ENCODE data around the gene ANO1. TPM values are rescaled to one million over a fixed set of nuclear protein-coding genes. Genes with fewer than 3 reads are reported as not detected.

The ANO1 gene
- polyA plus RNA-seq, 1 of the 3 experiments (the other 2 are of a cell fraction), result not detected

DNA sequence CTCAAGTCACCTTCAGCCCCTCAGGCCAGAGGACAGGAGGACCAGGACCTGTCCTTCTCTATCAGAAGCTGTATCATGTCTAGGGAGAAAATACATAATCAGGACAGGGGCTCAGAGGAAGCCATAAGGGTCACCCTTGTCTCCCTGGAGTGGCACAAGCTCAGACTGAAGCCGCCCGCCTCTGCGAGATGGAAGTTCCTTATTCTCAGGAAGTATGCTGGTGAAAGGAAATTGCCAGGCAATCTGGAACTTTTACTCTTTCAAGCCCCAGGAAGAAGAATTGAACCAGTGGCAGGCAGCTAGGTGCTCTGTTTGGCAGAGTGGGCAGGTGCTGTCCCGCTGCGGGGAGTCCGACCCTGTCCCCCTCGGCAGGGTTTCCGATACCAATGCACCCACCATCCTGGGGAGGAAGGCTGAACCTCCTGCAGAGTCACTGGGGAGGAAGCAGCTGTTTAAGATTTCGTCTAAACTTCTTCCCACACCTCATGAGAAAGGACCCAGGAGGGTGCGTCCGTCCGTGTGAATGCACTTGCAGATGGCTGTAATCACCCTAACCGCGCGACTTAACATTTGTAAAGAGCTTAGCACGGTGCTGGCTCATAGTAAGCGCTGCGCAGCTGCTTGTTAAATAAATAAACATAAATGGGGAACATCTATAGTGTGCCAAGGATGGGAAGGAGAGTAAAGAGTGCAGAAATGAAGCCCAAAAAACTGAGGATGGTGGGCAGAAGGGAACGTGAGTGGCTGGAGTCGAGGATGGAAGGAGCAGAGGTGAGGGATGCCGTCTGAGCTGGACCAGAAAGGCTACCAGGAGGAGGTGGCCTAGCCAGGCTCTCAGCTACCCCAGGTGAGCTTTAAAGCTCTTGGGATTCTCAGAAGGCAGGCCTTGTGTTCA is 5.0 kb upstream of the ANO1 start:
- no peak for DNase-seq
- H4K20me1 ChIP-seq (ENCODE audit: insufficient read depth), result no peaks in the 10 kb centered on the region
- H3F3A ChIP-seq (replicated peaks; ENCODE audit: insufficient read depth), result no peaks in the 10 kb centered on the region
- H3K9me2 ChIP-seq, result no peaks in the 10 kb centered on the region
- no peaks in the 10 kb centered on the region for H3K36me3 ChIP-seq (replicated peaks in 1 of 2; ENCODE audit: control insufficient read depth in 1 of 2, insufficient read depth in 2 of 2, low read length in 1 of 2)
- 56% methylated on average over 17 of the region's 21 CpGs for WGBS (ENCODE audit: low lambda C conversion rate)
- CTCF ChIA-PET, result interaction anchor here (1.6 kb wide), 1 partner anchor 163 kb away, joined by 5 read pairs; no protein-coding TSS in a partner anchor
- H2AFZ ChIP-seq (ENCODE audit: low read depth), result no peak overlapping the region
- H3K27me3 ChIP-seq (ENCODE audit: insufficient read depth), result peaks cover 8% of the 10 kb centered on the region; the same call in 1 of the 2 replicates
- no peaks in the 10 kb centered on the region for H3K79me2 ChIP-seq (ENCODE audit: insufficient read depth)
- no peak overlapping the region for H3K4me2 ChIP-seq
- POLR2A ChIA-PET, result no interaction called here
- no peak overlapping the region for H3K4me3 ChIP-seq (ENCODE audit: low read depth in 2 of 2, low read length in 1 of 2)
- TF ChIP-seq, protein P1, sequence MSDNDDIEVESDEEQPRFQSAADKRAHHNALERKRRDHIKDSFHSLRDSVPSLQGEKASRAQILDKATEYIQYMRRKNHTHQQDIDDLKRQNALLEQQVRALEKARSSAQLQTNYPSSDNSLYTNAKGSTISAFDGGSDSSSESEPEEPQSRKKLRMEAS (IDR thresholded peaks at IDR 0.05; ENCODE audit: low read depth), result no peak
- no peak for TF ChIP-seq YY1 (IDR thresholded peaks at IDR 0.05; ENCODE audit: low read depth)
- TF ChIP-seq, protein P2, sequence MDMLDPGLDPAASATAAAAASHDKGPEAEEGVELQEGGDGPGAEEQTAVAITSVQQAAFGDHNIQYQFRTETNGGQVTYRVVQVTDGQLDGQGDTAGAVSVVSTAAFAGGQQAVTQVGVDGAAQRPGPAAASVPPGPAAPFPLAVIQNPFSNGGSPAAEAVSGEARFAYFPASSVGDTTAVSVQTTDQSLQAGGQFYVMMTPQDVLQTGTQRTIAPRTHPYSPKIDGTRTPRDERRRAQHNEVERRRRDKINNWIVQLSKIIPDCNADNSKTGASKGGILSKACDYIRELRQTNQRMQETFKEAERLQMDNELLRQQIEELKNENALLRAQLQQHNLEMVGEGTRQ (IDR thresholded peaks at IDR 0.05; ENCODE audit: borderline replicate concordance, low read depth, low read length), result no peak
- no peak for TF ChIP-seq MXI1 (IDR thresholded peaks at IDR 0.05; ENCODE audit: low read depth, low read length)
- no peak for TF ChIP-seq GATA2 (CRISPR knock-in tag; IDR thresholded peaks at IDR 0.05)
- TF ChIP-seq RXRA (IDR thresholded peaks at IDR 0.05; ENCODE audit: borderline replicate concordance, low read depth), result no peak
- no peak for TF ChIP-seq TAF1 (IDR thresholded peaks at IDR 0.05; ENCODE audit: borderline replicate concordance, low read depth, low read length)
- TF ChIP-seq, protein P3, sequence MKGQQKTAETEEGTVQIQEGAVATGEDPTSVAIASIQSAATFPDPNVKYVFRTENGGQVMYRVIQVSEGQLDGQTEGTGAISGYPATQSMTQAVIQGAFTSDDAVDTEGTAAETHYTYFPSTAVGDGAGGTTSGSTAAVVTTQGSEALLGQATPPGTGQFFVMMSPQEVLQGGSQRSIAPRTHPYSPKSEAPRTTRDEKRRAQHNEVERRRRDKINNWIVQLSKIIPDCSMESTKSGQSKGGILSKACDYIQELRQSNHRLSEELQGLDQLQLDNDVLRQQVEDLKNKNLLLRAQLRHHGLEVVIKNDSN (IDR thresholded peaks at IDR 0.05; ENCODE audit: borderline replicate concordance, low read depth), result no peak
- TF ChIP-seq RCOR1 (IDR thresholded peaks at IDR 0.05; ENCODE audit: low read length), result no peak
- no peak for TF ChIP-seq FOSL2 (IDR thresholded peaks at IDR 0.05; ENCODE audit: borderline replicate concordance, low read depth)
- TF ChIP-seq EZH2phosphoT487 (IDR thresholded peaks at IDR 0.05; ENCODE audit: borderline replicate concordance, low read depth), result no peak
- no peaks in the 10 kb centered on the region; a peak in 1 of 4 replicates for H3K4me1 ChIP-seq (ENCODE audit: control insufficient read depth in 1 of 2, insufficient read depth in 2 of 2, low read depth in 1 of 2, low read length in 1 of 2)
- no peak overlapping the region for H3K27ac ChIP-seq (ENCODE audit: low read depth in 2 of 2, low read length in 1 of 2)
- no peaks in the 10 kb centered on the region for H3K9me3 ChIP-seq
- no peak overlapping the region for H3K9ac ChIP-seq

DNA sequence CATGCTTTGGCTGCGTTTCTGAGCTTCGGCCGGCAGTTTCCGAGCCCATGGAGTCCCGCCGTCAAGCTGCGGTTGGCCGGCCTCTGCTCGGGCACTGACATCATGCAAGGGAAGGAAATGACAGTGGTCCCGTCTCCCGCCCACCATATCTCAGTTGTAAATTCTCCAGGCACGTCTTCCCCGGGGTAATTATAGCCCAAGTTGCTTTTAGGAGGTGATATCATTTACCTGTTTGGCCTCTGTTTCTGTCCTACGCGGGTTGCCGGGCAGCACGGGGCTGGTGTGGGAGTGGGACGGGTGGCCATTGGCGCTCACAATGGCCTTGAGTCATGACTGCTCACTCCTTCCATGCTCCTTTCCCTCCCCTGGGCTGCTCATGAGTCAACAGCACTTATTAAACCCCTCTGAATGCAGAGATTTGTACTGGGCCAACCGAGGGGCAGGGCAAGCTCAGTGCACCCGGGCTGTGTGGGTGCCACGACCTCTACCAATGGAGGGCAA is 4.2 kb upstream of the ANO1 start:
- H2AFZ ChIP-seq (ENCODE audit: low read depth), result no peak overlapping the region
- H3K36me3 ChIP-seq (replicated peaks in 1 of 2; ENCODE audit: control insufficient read depth in 1 of 2, insufficient read depth in 2 of 2, low read length in 1 of 2), result no peaks in the 10 kb centered on the region
- H3K9me2 ChIP-seq, result no peaks in the 10 kb centered on the region
- no peak overlapping the region for H3K4me3 ChIP-seq (ENCODE audit: low read depth in 2 of 2, low read length in 1 of 2)
- CTCF ChIA-PET, result interaction anchor here (1.6 kb wide), 1 partner anchor 164 kb away, joined by 5 read pairs; no protein-coding TSS in a partner anchor
- H3K27ac ChIP-seq (ENCODE audit: low read depth in 2 of 2, low read length in 1 of 2), result no peak overlapping the region
- no peak overlapping the region for H3K4me2 ChIP-seq
- no peaks in the 10 kb centered on the region for H3F3A ChIP-seq (replicated peaks; ENCODE audit: insufficient read depth)
- WGBS (ENCODE audit: low lambda C conversion rate), result 46% methylated on average over 14 of the region's 22 CpGs
- H3K9ac ChIP-seq, result no peak overlapping the region
- peaks cover 8% of the 10 kb centered on the region; the same call in 1 of the 2 replicates for H3K27me3 ChIP-seq (ENCODE audit: insufficient read depth)
- no peak for DNase-seq
- H4K20me1 ChIP-seq (ENCODE audit: insufficient read depth), result no peaks in the 10 kb centered on the region
- POLR2A ChIA-PET, result no interaction called here
- no peak for TF ChIP-seq CHD2 (IDR thresholded peaks at IDR 0.05; ENCODE audit: low read length, partially characterized antibody)
- H3K9me3 ChIP-seq, result no peaks in the 10 kb centered on the region
- H3K4me1 ChIP-seq (ENCODE audit: control insufficient read depth in 1 of 2, insufficient read depth in 2 of 2, low read depth in 1 of 2, low read length in 1 of 2), result no peaks in the 10 kb centered on the region; a peak in 1 of 4 replicates
- H3K79me2 ChIP-seq (ENCODE audit: insufficient read depth), result no peaks in the 10 kb centered on the region
